Coronary artery (tissue), 2 donors: Measurements from ENCODE around the gene HOXD12.

Experiments used
- DNase-seq: peaks from one replicate; pipeline ENCODE4 v3.0.0-alpha.2; 2017; ENCODE audit warnings: low spot score
- H3K27ac ChIP-seq, 2 donors: fragments of 200-600 bp; sonication (generic); one replicate each; pipeline ENCODE4 v1.5.1; 2016 to 2019
- H3K4me3 ChIP-seq: fragments of 200-600 bp; sonication (generic); 2 replicates; pipeline ENCODE4 v1.5.1; 2016; ENCODE audit warnings: mild to moderate bottlenecking, moderate library complexity
- CTCF ChIP-seq: fragments of 200-600 bp; sonication (generic); IDR thresholded peaks from one replicate; pipeline ENCODE4 v1.5.1; 2019; ENCODE audit warnings: antibody characterized with exemption

HOXD12 gene

GRCh38 chr2:176117823-176118371 lies 18.3 kb downstream of the HOXD12 start:
- no peak overlapping the region for H3K27ac ChIP-seq
- no peak for DNase-seq
- no peak overlapping the region for H3K4me3 ChIP-seq
- TF ChIP-seq CTCF, result no peak

- Histone ChIP-seq H3K27ac (no peak overlapping the region), H3K4me3 (no peak overlapping the region)
- DNase-seq, result no peak
- TF ChIP-seq CTCF, result no peak
These were observed 19.2 kb downstream of the HOXD12 start for GRCh38 chr2:176118601-176119339.

- no peak for DNase-seq
- H3K27ac ChIP-seq, result no peak overlapping the region
- H3K4me3 ChIP-seq, result no peak overlapping the region
- no peak for TF ChIP-seq CTCF
These were observed 21.0 kb downstream of the HOXD12 start for GRCh38 chr2:176120364-176121189.

GRCh38 chr2:176121190-176122051 lies 21.8 kb downstream of the HOXD12 start:
- no peak for DNase-seq
- H3K4me3 ChIP-seq, result peak overlapping the region; percentile 75
- no peak for TF ChIP-seq CTCF

GRCh38 chr2:176122052-176122682 lies 22.6 kb downstream of the HOXD12 start:
- DNase-seq, result no peak
- TF ChIP-seq CTCF, result no peak
- Histone ChIP-seq H3K4me3 (peak overlapping the region; percentile 75), H3K27ac (no peak overlapping the region)

More at GRCh38 chr2:176121190-176122051, 21.8 kb downstream of the HOXD12 start:
- no peak overlapping the region for H3K27ac ChIP-seq

- DNase-seq, result no peak
- Histone ChIP-seq H3K4me3 (peak within 1 kb of the TSS; percentile 75), H3K27ac (peak within 1 kb of the TSS in 1 of 2 donors; percentile 26)
- TF ChIP-seq CTCF, result no peak
These were observed 23.3 kb downstream of the HOXD12 start, which contains the start of gene HOXD9 for GRCh38 chr2:176122683-176123410. Gene HOXD9, plus strand, starts transcription at chr2:176122719. Its CDS starts 50 bp downstream, at chr2:176122769.
